Loucy (cell line): Measurements from ENCODE around the gene STRAP.

Source experiments
- H2AFZ ChIP-seq: fragments of 200-600 bp; sonication (generic); 2 replicates; pipeline ENCODE4 v1.6.0; 2016; ENCODE audit warnings: antibody characterized with exemption, mild to moderate bottlenecking, low read length, moderate library complexity
- H3F3A ChIP-seq: fragments of 200-600 bp; 2 replicates; pipeline ENCODE4 v1.6.0; 2016; ENCODE audit warnings: antibody characterized with exemption, low read depth, mild to moderate bottlenecking
- H3K27me3 ChIP-seq: fragments of 200-600 bp; sonication (generic); 2 replicates; pipeline ENCODE4 v1.6.1; 2014; ENCODE audit warnings: low read length, mild to moderate bottlenecking; ENCODE audit not compliant: insufficient read depth, poor library complexity, severe bottlenecking
- H3K36me3 ChIP-seq: fragments of 200-600 bp; sonication (generic); 2 replicates; pipeline ENCODE4 v1.6.1; 2016; ENCODE audit warnings: low read length; ENCODE audit not compliant: insufficient read depth
- H3K4me1 ChIP-seq: fragments of 200-600 bp; sonication (generic); 2 replicates; pipeline ENCODE4 v1.5.1; 2014; ENCODE audit warnings: low read length, mild to moderate bottlenecking; ENCODE audit not compliant: insufficient read depth, poor library complexity, severe bottlenecking
- H3K4me2 ChIP-seq: fragments of 200-600 bp; sonication (generic); 2 replicates; pipeline ENCODE4 v1.6.0; 2014; ENCODE audit warnings: antibody characterized with exemption, low read length, low read depth, mild to moderate bottlenecking; ENCODE audit not compliant: poor library complexity, severe bottlenecking
- H3K4me3 ChIP-seq: fragments of 200-600 bp; sonication (generic); 2 replicates; pipeline ENCODE4 v1.5.1; 2014; ENCODE audit warnings: low read length, mild to moderate bottlenecking, mixed read lengths; ENCODE audit not compliant: poor library complexity, severe bottlenecking
- H3K79me2 ChIP-seq: fragments of 200-600 bp; sonication (generic); 2 replicates; pipeline ENCODE4 v1.6.1; 2014; ENCODE audit warnings: low read length; ENCODE audit not compliant: insufficient read depth
- H3K9ac ChIP-seq: fragments of 200-600 bp; sonication (generic); 2 replicates; pipeline ENCODE4 v1.6.0; 2014; ENCODE audit warnings: mild to moderate bottlenecking, low read depth, low read length, moderate library complexity; ENCODE audit not compliant: poor library complexity, severe bottlenecking
- H3K9me2 ChIP-seq: fragments of 200-600 bp; sonication (generic); replicated peaks from 2 replicates; pipeline ENCODE4 v1.6.1; 2016; ENCODE audit warnings: low read depth, low read length, mixed read lengths
- H3K9me3 ChIP-seq: fragments of 200-600 bp; sonication (generic); 2 replicates; pipeline ENCODE4 v1.6.1; 2014; ENCODE audit warnings: mild to moderate bottlenecking, antibody characterized with exemption, low read length, low read depth; ENCODE audit not compliant: insufficient read depth
- H4K20me1 ChIP-seq: fragments of 200-600 bp; sonication (generic); 2 replicates; pipeline ENCODE4 v1.6.0; 2014; ENCODE audit warnings: antibody characterized with exemption, low read length, mild to moderate bottlenecking; ENCODE audit not compliant: insufficient read depth, poor library complexity, severe bottlenecking
- EZH2phosphoT487 ChIP-seq: fragments of 200-600 bp; IDR thresholded peaks from 2 replicates; pipeline ENCODE4 v1.6.1; 2018; ENCODE audit warnings: antibody characterized with exemption, mild to moderate bottlenecking, moderate library complexity, borderline replicate concordance
- TF ChIP-seq, protein P1 (sequence below): fragments of 200-600 bp; sonication (generic); conservative IDR thresholded peaks from 2 replicates; pipeline ENCODE4 v1.5.1; 2014; ENCODE audit warnings: mild to moderate bottlenecking, antibody characterized with exemption, low read length

STRAP gene

DNA sequence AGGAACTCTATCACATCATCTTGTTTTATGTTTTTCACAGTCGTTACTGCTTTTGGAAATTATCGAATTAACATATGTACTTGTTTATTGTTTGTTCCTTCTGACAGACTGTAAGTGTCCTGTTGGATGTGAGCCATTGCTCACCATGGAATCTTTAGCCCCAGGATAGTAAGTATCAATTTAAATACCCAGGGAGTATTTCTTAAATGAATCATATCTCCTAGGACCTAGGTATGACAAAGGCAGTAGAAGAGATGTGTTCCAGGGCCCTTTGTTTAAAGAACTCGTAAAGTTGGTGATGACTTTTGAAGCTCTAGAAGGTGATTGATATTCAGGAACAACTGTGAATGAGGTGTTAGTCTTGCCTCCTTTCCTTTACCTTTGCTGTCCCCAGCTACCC lies 30.3 kb upstream of the STRAP start:
- Histone ChIP-seq H2AFZ (no peak overlapping the region), H3K4me2 (no peak overlapping the region), H3K9me2 (no peaks in the 10 kb centered on the region), H3K36me3 (no peaks in the 10 kb centered on the region), H3K9ac (no peak overlapping the region), H3K9me3 (no peaks in the 10 kb centered on the region), H3K4me1 (no peaks in the 10 kb centered on the region), H3F3A (no peaks in the 10 kb centered on the region), H4K20me1 (no peaks in the 10 kb centered on the region), H3K79me2 (no peaks in the 10 kb centered on the region), H3K4me3 (no peak overlapping the region), H3K27me3 (no peaks in the 10 kb centered on the region)
- TF ChIP-seq EZH2phosphoT487 = no peak
- TF ChIP-seq, protein P1, sequence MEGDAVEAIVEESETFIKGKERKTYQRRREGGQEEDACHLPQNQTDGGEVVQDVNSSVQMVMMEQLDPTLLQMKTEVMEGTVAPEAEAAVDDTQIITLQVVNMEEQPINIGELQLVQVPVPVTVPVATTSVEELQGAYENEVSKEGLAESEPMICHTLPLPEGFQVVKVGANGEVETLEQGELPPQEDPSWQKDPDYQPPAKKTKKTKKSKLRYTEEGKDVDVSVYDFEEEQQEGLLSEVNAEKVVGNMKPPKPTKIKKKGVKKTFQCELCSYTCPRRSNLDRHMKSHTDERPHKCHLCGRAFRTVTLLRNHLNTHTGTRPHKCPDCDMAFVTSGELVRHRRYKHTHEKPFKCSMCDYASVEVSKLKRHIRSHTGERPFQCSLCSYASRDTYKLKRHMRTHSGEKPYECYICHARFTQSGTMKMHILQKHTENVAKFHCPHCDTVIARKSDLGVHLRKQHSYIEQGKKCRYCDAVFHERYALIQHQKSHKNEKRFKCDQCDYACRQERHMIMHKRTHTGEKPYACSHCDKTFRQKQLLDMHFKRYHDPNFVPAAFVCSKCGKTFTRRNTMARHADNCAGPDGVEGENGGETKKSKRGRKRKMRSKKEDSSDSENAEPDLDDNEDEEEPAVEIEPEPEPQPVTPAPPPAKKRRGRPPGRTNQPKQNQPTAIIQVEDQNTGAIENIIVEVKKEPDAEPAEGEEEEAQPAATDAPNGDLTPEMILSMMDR = no peak

DNA sequence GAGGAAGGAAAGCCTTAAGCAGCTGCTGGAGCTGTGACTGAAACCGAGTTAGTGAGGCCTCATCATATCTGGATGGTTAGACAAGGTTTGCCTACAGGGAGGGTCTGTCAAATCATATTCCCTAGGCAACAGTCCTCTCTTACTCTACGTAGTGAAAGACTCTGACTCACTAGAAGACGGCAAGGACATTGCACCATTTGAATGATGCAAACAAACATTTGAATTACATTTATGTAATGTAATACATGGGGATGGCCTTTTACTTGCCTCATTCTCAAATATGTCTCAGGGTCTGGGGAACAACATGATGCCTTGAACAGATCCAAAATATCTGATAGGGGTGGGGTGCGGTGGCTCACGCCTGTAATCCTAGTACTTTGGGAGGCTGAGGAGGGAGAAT lies 29.8 kb upstream of the STRAP start:
- Histone ChIP-seq H3K9me3 (no peaks in the 10 kb centered on the region), H3K4me2 (no peak overlapping the region), H3K4me1 (no peaks in the 10 kb centered on the region), H4K20me1 (no peaks in the 10 kb centered on the region), H3K27me3 (no peaks in the 10 kb centered on the region), H3F3A (no peaks in the 10 kb centered on the region), H3K79me2 (no peaks in the 10 kb centered on the region), H3K9ac (no peak overlapping the region), H3K36me3 (no peaks in the 10 kb centered on the region), H2AFZ (no peak overlapping the region), H3K4me3 (no peak overlapping the region), H3K9me2 (no peaks in the 10 kb centered on the region)
- TF ChIP-seq, protein P1 = no peak
- no peak for TF ChIP-seq EZH2phosphoT487

DNA sequence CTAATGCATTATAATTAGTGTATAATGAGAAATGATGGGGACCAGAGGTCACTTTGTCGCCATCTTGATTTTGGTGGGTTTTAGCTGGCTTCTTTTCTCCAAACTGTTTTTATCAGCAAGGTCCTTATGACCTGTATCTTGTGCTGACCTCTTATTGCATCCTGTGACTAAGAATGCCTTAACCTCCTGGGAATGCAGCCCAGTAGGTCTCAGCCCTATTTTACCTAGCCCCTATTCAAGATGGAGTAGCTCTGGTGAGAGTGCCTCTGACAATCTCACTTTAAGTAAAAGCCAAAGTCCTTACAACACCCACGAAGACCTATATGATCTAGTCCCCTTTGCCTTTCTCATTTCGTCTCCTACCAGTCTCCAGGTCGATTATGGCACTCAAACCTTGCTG lies 28.3 kb upstream of the STRAP start:
- no peaks in the 10 kb centered on the region for H3F3A ChIP-seq
- H3K4me3 ChIP-seq = no peak overlapping the region
- no peaks in the 10 kb centered on the region for H3K9me2 ChIP-seq
- H3K36me3 ChIP-seq = no peaks in the 10 kb centered on the region
- TF ChIP-seq, protein P1 = no peak
- no peak for TF ChIP-seq EZH2phosphoT487
- H3K79me2 ChIP-seq = no peaks in the 10 kb centered on the region
- no peak overlapping the region for H2AFZ ChIP-seq
- no peak overlapping the region for H3K9ac ChIP-seq
- no peaks in the 10 kb centered on the region for H3K27me3 ChIP-seq
- H3K9me3 ChIP-seq = no peaks in the 10 kb centered on the region
- H3K4me1 ChIP-seq = peaks cover 6% of the 10 kb centered on the region
- H3K4me2 ChIP-seq = no peak overlapping the region
- no peaks in the 10 kb centered on the region for H4K20me1 ChIP-seq
